HG03378 (cell line): ENCODE data around the gene LRRC14B.
"Not testable (repeated sequence)": the region's sequence is repeated elsewhere in the genome, so short reads cannot be mapped to it uniquely, and the experiment has no call there.

Source experiments
- ATAC-seq: cut with Tn5 transposase; IDR thresholded peaks from one replicate; pipeline ENCODE4 v1.9.1; 2021; ENCODE audit warnings: mild to moderate bottlenecking, moderate library complexity; ENCODE audit not compliant: unreplicated experiment

Gene LRRC14B

DNA sequence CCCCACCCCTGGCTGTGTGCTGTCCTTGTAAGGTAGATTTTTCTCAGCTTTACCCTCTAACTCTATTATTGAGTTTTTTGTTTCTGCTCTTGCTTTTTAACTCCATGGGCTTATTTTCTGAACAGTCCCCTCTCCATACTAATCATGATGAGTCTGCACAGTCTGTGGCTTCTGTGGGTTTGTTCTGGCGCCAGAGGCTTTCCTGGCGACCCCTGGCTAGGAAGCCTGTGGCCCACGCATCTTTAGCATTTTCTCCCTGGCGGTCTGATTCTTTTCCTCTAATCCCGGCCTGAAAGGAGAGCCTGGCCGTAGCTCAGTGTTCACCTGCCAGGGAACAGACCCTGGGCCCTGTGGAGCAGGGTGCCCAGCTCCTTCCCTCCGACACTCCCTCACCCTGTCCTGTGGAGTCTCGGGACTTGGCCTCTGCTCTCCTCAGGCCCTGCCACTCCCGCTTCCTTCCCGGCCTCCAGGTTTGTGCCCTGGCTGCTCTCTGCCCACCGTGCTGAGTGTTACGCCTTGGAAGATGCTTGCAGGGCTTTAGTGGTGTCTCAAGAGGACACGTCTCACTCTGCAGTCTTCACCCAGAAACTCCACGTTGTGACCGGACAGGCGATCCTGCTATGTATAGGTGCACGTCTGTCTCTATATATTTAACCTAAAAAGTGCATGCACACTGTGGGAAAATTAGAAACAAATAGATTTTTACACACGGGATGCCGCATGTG lies 31.7 kb upstream of the LRRC14B start:
- no peak for ATAC-seq

- no peak for ATAC-seq
Measured at GRCh38 chr5:160173-160510, 31.2 kb upstream of the LRRC14B start.

DNA sequence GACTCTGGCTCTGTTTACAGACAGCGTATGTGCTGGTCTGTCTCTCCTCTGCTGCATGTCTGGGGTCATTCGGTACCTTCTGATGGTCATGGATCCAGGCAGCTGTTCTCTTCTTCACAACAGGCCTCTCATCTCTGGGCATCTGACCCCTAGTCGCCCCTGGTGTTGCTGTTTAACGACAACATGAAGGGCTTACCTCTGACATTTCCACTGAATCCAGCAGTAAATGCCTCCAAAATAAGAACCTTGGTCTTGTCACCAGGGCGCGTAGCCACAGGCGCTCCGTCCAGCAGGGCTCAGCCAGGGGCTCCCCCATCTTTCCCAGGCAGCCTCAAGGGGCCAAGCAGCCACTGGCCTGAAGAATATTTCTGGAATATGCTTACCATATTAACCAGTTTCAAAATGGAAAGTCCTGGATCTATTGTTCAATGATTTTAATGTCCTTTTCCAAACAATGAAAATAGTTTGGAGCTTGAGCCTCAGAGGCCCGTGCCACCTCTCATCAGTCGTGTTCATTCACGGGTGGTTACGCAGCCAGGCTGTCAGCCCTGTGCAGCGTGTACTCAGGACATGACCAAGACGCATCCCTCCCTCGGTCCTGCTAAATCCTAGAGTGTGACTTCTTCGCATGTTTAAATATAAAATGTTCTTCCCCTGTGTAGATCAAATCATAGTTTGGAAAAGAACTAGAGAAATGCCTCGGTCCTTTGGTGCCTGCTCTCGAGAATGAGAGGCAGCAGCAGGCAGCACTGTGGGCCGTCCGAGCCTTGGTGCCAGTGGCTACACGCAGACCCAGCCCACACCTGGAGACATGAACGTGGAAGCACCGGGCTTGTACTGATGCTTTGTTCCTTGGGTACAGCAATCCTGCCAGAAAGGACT lies 30.1 kb upstream of the LRRC14B start:
- no peak for ATAC-seq

- no peak for ATAC-seq
Measured at GRCh38 chr5:161803-162110, 29.5 kb upstream of the LRRC14B start.

DNA sequence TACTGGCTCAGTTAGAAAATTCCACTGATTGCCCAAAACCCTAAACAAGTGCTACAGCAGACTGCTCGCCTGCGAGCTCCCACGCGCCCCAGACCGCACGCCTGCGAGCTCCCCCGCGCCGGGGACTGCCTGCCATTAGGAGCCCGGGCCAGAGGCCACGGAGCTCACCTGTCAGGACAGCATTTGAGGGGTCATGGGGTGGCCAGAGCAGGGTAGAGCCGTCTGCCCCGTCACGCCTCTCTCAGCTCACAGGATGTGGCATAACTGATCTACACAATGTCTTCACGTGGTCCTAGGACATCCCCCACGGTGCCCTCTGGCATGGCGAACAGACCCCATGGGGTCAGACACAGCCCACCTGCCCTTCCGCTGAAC lies 29.1 kb upstream of the LRRC14B start:
- ATAC-seq, result no peak

- ATAC-seq, result no peak
Measured at GRCh38 chr5:162565-163337, 28.5 kb upstream of the LRRC14B start.

DNA sequence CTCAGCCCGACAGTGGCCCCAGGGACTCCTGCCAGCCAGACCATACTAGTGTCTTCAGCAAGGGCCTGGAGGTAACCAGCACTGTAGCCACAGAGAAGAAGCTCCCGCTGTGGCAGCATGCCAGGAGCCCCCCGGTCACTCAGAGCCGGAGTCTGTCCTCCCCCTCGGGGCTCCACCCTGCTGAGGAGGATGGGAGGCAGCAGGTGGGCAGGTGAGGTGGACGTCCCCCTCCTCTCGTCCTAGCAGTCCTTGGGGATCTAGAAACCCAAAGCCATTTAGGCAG lies 28.0 kb upstream of the LRRC14B start:
- ATAC-seq, result no peak

- ATAC-seq, result no peak
Measured at GRCh38 chr5:163841-164240, 27.5 kb upstream of the LRRC14B start.

GRCh38 chr5:164244-164643 lies 27.1 kb upstream of the LRRC14B start:
- ATAC-seq, result no peak

DNA sequence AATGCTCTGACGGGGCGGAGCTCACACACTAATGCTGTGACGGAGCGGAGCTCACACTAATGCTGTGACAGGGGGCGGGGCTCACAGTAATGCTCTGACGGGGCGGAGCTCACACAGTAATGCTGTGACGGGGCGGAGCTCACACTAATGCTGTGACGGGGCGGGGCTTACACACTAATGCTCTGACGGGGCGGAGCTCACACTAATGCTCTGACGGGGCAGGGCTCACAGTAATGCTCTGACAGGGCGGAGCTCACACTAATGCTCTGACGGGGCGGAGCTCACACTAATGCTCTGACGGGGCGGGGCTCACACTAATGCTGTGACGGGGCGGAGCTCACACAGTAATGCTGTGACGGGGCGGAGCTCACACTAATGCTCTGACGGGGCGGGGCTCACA lies 26.5 kb upstream of the LRRC14B start:
- ATAC-seq, result not testable (repeated sequence)

DNA sequence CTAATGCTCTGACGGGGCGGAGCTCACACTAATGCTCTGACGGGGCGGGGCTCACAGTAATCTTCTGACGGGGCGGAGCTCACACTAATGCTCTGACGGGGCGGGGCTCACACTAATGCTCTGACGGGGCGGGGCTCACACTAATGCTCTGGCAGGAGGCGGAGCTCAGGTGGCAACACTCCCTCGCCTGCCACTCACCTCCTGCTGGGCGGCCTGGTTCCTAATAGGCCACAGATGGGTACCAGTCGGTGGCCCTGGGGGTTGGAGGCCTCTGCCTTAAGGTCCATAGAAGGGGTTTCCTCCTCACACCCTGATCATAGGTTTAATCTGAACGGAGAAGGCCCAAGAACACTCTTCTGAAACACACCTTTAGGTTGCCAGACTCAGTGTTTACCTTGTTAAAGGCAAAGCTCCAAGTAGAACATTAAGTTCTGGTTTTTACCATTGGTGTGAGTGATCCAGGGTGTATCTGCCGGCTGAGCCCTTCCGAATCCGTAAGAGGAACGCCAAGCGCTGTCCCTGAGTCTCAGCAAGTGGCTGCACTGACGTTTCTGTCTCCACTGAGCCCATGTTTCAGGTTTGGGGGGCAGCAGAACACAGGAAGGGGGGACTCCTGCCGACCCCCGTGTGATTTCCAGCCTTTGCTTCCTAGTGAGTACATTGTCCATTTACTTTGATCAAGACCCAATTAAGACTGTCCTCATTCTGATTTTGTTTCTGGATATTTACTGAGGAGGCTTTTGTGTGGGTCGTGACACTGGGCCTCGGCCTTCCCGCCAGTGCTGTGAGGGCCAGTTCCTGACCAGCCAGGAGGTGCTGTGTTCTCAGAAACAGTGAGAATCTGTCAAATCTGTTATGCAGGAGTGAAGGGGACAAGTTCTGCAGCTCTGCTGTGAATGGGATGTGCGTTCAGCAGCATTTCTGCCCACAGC lies 24.6 kb upstream of the LRRC14B start:
- ATAC-seq, result no peak

DNA sequence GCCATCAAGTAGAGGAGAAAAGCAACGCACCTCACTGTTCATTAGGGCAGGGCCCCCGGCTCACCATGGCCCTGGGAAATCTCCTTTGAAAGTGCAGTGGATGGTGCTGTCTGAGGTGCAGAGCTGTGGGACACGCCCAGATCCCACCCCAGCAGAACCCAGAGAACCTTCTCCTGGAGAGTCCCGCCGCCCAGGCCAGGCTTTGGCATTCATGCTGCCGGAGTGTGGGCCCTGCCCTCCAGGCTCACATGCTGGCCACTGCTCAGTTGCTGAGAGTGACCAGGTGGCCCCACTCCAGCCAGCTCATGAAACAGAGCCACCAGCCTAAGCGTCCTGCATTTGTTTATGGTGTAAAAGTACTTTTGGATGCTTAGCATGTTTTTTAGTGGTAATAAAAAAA lies 23.8 kb upstream of the LRRC14B start:
- ATAC-seq, result no peak

GRCh38 chr5:167982-168660 lies 23.2 kb upstream of the LRRC14B start:
- ATAC-seq, result no peak

GRCh38 chr5:169071-169727 lies 22.1 kb upstream of the LRRC14B start:
- no peak for ATAC-seq

GRCh38 chr5:169728-170094 lies 21.6 kb upstream of the LRRC14B start:
- ATAC-seq, result no peak

DNA sequence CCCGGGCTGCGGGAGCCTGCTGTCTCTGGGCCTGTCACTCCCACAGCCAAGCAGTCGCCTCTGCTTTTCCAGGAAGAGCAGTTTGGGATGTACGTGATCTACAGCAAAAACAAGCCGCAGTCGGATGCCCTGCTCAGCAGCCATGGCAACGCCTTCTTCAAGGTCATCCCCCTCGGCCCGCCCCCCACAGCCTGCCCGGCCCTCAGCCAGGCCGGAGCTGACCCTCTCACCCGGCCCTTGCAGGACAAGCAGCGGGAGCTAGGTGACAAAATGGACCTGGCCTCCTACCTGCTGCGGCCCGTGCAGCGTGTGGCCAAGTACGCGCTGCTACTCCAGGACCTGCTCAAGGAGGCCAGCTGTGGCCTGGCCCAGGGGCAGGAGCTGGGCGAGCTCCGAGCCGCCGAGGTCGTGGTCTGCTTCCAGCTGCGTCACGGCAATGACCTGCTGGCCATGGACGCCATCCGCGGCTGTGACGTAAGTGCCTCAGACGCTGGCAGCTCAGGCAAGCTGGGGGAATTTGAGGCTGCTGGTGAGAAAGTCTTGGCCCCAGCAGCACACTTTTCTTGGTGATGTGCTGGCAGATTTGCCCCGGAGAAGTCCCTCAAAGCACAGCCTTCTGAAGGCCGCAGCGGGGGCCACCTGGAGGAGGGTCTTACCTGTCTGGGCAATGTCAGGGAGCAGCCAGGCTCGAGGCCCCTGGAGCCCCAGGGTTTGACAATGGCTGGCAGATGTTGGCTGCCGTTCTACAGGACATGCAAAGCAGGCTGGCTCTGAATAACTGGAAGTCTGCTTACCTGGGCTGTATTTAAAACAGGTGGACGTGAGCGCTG lies 20.1 kb upstream of the LRRC14B start:
- no peak for ATAC-seq

GRCh38 chr5:171801-172331 lies 19.4 kb upstream of the LRRC14B start:
- ATAC-seq, result no peak

DNA sequence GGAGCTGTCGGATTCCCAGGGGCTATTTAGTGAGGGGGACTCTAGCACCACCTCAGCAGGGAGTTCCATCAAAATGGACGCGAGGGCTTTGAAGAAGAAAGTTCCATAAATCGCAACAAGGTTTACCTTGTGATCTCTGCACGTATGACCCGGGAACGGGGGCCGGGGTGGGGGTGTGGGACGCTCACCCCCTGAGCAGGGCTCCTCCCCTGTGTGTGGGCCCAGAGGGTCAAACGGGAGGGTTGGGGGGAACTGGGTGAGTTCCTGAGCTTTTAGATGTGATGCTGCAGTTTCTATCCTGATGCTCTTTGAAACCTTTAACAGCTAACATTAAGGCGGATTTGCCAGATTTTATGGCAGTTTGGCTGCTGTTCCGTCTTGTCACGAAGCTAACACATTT lies 18.9 kb upstream of the LRRC14B start:
- ATAC-seq, result no peak

DNA sequence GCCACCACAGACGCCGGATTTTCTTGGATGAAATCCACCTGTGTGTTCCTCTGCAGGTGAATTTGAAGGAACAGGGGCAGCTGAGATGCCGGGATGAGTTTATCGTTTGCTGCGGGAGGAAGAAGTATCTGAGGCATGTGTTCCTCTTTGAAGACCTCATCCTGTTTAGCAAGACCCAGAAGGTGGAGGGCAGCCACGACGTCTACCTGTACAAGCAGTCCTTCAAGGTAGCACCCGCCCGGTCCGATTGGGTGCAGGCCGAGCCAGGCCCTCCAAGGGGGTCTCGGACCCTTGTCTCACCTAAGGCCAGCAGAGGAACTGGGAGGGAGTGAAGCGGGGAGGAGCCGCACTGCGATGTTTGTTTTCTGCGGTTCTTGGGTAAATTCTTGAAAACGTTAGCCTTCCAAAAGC lies 18.4 kb upstream of the LRRC14B start:
- no peak for ATAC-seq
